Ovary (tissue), 9 donors: ENCODE data around the gene B4GALT5. TPM values are rescaled to one million over a fixed set of nuclear protein-coding genes. Genes with fewer than 3 reads are reported as not detected.
A peak's percentile ranks its signal among the peaks of the same experiment; 100 is the strongest.
"Not testable (repeated sequence)": the region's sequence is repeated elsewhere in the genome, so short reads cannot be mapped to it uniquely, and the experiment has no call there.

ENCODE experiments used
- DNase-seq, 5 donors: peaks; one replicate each; pipeline ENCODE4 v3.0.0-alpha.2; 2019 to 2020
- H3K27ac ChIP-seq, 2 donors: fragments of 200-600 bp; one replicate each; pipeline versions ENCODE4 v1.5.1 to v1.8.0; 2019 to 2022
- H3K27me3 ChIP-seq: fragments of 200-600 bp; one replicate; pipeline ENCODE4 v1.8.0; 2022
- H3K36me3 ChIP-seq: fragments of 200-600 bp; sonication (generic); one replicate; pipeline ENCODE4 v1.5.1; 2019
- H3K4me1 ChIP-seq: one replicate; pipeline ENCODE4 v1.8.1; 2013; ENCODE audit warnings: mild to moderate bottlenecking, moderate library complexity; ENCODE audit not compliant: insufficient read depth
- H3K4me3 ChIP-seq: fragments of 200-600 bp; sonication (generic); one replicate; pipeline ENCODE4 v1.5.1; 2017
- H3K9me3 ChIP-seq, 2 donors: fragments of 200-600 bp in 1 of 2; sonication (generic) in 1 of 2; one replicate each; pipeline versions ENCODE4 v1.5.1 to v1.8.1; 2013 to 2019; ENCODE audit warnings: mild to moderate bottlenecking in 1 of 2, moderate library complexity in 1 of 2
- EP300 ChIP-seq: sonication (generic); formaldehyde crosslinking; IDR thresholded peaks from one replicate; pipeline ENCODE4 v1.6.1; 2017; ENCODE audit warnings: antibody characterized with exemption
- POLR2A ChIP-seq: fragments of 450-650 bp; IDR thresholded peaks from one replicate; pipeline ENCODE4 v1.6.1; 2017; ENCODE audit warnings: antibody characterized with exemption, mild to moderate bottlenecking, moderate library complexity
- WGBS, 3 donors: extraction: QIAGEN DNeasy Blood & Tissue Kit in 1 of 3; methylation state at CpG; one replicate each; pipeline versions ENCODE4 v1.1.5 to v1.1.7; 2013 to 2017; 5-methylcytosine and 5-hydroxymethylcytosine counted together
- intact Hi-C, 4 donors: fragments of 100-400 bp; cut with DNase I; formaldehyde crosslinking; loops; one replicate each; pipeline versions ENCODE4 v1.11.0 to v1.15.1; 2022 to 2023
- polyA plus RNA-seq, 2 donors: library from polyadenylated mRNA; stranded (reverse); fragments of 200-250 nt in 1 of 2; fragments of 350-450 nt in 1 of 2; fragmentation: Illumina TruSeq in 1 of 2; extraction: RNeasy Lipid Tissue Mini Kit (QIAGEN cat#74804) in 1 of 2; gene quantifications; one replicate each; pipeline ENCODE4 v1.2.3, GENCODE V29; 2013 to 2014
- total RNA-seq, 7 donors: library from RNA; depleted of rRNA in 2 of 7; stranded (reverse); fragments of >200 nt in 2 of 7; fragmentation: NEBNext Ultra II Directional in 3 of 7; extraction: Animal tissue kit (Norgen Biotek cat#: 25700) in 3 of 7; gene quantifications; one replicate each; pipeline versions ENCODE4 v1.1.0 to v1.2.4, GENCODE V29; 2016 to 2023
- TF ChIP-seq, protein P1 (sequence below), 3 donors: fragments of 450-650 bp in 2 of 3; fragments of 200-600 bp in 1 of 3; IDR thresholded peaks; one replicate each; pipeline versions ENCODE4 v1.5.1 to v1.8.0; 2016 to 2022; ENCODE audit warnings: antibody characterized with exemption in 3 of 3, mild to moderate bottlenecking in 1 of 3
- donor health status: DM: no; HTN: no; CAD: no; lungs with moderate emphysema.
- donor health status: DM: no; HTN: no; CAD: no.
- donor health status: Bipolar disorder and iron deficiency.
- donor health status: DM: yes; HTN: yes; CAD: no.
- donor health status: DM: no; HTN: no; CAD: no.
- donor health status: DM: yes; HTN: yes; CAD: no.

Gene B4GALT5
- total and polyA plus RNA-seq, 9 donors: 19.0 to 53.6 (median 37.7) TPM

DNA sequence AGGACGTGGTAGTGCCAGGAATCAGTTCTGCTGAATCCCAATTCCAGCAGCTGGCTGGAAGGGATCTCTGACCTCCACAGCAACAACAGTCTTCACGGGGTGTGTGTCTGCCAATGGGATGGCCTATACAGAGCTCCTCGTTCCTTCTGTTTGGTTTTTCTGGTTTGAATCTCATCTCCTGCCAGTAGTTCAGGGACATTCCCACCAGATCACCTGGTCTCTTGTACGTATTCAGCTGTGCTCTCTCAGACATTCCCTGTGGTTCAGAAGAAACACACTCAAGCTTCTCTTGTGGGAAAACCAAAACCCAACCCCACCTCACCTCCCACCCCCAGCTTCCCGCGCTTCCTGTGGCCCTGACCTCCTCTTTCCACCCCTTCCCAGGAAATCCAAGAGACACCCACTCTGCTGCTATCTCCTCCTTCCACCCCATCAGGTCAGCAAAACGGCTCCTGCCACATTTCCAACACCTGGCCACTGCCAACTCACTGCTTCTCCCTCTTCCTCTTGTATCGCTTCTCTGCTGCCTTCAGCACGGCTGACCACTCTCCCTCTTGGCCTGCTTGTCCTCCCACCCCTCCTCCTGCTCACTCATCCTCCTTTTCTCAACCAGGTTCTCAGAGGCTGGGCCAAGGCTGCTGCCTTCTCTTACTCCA lies 82.5 kb downstream of the B4GALT5 start:
- no peaks in the 10 kb centered on the region for H3K36me3 ChIP-seq
- peak overlapping the region; percentile 49 to 79 for H3K27ac ChIP-seq
- intact Hi-C loops: loop anchor here in 1 of 4 donors (10.0 kb wide), 1 partner anchor 54 kb away; no protein-coding TSS in a partner anchor
- WGBS, 3 donors: 5 to 15% (median 8%) methylated on average over 9 of the region's 9 CpGs
- H3K27me3 ChIP-seq: no peaks in the 10 kb centered on the region
- no peak for TF ChIP-seq EP300
- no peak for TF ChIP-seq POLR2A
- TF ChIP-seq, protein P1, sequence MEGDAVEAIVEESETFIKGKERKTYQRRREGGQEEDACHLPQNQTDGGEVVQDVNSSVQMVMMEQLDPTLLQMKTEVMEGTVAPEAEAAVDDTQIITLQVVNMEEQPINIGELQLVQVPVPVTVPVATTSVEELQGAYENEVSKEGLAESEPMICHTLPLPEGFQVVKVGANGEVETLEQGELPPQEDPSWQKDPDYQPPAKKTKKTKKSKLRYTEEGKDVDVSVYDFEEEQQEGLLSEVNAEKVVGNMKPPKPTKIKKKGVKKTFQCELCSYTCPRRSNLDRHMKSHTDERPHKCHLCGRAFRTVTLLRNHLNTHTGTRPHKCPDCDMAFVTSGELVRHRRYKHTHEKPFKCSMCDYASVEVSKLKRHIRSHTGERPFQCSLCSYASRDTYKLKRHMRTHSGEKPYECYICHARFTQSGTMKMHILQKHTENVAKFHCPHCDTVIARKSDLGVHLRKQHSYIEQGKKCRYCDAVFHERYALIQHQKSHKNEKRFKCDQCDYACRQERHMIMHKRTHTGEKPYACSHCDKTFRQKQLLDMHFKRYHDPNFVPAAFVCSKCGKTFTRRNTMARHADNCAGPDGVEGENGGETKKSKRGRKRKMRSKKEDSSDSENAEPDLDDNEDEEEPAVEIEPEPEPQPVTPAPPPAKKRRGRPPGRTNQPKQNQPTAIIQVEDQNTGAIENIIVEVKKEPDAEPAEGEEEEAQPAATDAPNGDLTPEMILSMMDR (IDR thresholded peaks at IDR 0.05): no peak
- H3K9me3 ChIP-seq: no peaks in the 10 kb centered on the region
- H3K4me3 ChIP-seq: no peak overlapping the region
- peaks cover 27% of the 10 kb centered on the region for H3K4me1 ChIP-seq
- DNase-seq: peak; percentile 60 to 76 (median 69)

DNA sequence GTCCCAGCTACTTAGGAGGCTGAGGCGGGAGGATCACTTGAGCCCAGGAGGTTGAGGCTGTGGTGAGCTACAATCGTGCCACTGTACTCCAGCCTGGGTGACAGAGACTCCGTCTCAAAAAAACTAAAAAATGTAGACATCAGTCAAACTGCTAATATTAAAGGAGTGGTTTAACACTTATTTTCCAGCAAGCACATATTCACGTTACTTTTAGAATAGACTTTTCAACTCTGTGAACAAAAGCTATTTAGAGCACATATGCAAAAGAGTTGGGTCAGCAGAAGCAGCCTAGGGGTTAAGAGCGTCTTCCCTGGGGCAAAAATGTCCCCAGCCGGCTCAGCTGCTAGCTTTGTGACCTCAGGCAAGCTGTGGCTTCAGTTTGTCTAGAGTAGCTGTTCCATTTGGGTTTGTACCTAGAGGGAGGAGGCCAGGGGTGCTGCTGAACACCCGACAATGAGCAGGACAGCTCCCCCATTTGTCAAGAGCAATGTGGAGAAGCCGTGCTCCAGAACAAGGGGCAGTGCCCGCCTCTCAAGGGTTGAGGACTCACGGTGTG lies 83.2 kb downstream of the B4GALT5 start:
- no peak overlapping the region for H3K4me3 ChIP-seq
- no peaks in the 10 kb centered on the region for H3K36me3 ChIP-seq
- intact Hi-C loops: loop anchor here in 1 of 4 donors (10.0 kb wide), 1 partner anchor 54 kb away; no protein-coding TSS in a partner anchor
- TF ChIP-seq, protein P1 (IDR thresholded peaks at IDR 0.05): no peak
- TF ChIP-seq EP300 (no peak), POLR2A (no peak)
- H3K27me3 ChIP-seq: no peaks in the 10 kb centered on the region
- peak overlapping the region in 1 of 2 donors; percentile 79 for H3K27ac ChIP-seq
- H3K9me3 ChIP-seq: no peaks in the 10 kb centered on the region
- peaks cover 21% of the 10 kb centered on the region for H3K4me1 ChIP-seq
- DNase-seq: peak in 1 of 5 donors; percentile 39
- WGBS, 3 donors: 47 to 61% (median 50%) methylated on average over 10 of the region's 10 CpGs

DNA sequence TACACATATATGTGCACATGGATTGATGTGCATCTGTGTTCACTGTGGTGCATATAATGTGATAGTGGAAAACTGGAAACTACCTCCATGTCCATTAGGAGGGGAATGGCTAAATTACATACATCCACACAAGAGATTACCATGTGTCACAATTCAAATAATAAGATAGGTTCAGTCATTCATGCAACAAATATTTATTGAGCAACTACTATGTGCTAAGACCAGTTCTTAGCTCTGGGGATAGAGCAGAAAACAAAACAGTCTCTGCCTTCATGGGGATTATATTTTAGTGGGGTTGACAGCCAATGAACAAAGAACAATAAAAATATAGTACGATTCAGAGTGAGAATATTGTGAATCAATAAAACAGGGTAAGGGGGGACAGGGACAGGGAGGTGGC lies 84.1 kb downstream of the B4GALT5 start:
- Histone ChIP-seq H3K4me1 (peaks cover 19% of the 10 kb centered on the region), H3K4me3 (no peak overlapping the region), H3K9me3 (no peaks in the 10 kb centered on the region), H3K27me3 (no peaks in the 10 kb centered on the region), H3K36me3 (no peaks in the 10 kb centered on the region), H3K27ac (no peak overlapping the region)
- DNase-seq: no peak
- intact Hi-C loops: loop anchor here in 2 of 4 donors (10.0 kb wide), 2 partner anchors 55 to 85 kb away; partner anchors contain the start of gene B4GALT5 (in 1 of the 2)
- TF ChIP-seq EP300 (no peak), POLR2A (no peak)
- TF ChIP-seq, protein P1 (IDR thresholded peaks at IDR 0.05): no peak
- WGBS, 3 donors: 92 to 98% (median 97%) methylated on average over 1 of the region's 1 CpG

DNA sequence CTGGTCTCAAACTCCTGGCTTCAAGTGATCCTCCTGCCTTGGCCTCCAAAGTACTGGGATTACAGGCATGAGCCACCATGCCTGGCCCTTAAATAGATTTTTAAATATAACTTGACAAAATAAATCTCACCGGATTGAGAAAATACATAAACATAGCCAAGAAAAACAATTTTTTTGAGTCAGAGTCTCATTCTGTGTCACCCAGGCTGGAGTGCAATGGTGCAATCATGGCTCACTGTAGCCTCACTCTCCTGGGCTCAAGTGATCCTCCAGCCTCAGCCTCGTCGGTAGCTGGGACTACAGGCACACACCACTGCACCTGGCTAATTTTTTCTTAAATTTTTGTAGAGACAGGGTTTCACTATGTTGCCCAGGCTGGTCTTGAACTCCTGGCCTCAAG lies 85.4 kb downstream of the B4GALT5 start:
- 70 to 76% (median 73%) methylated on average over 3 of the region's 3 CpGs for WGBS, 3 donors
- not testable (repeated sequence) for H3K9me3 ChIP-seq, H3K27me3 ChIP-seq, H3K36me3 ChIP-seq, H3K4me3 ChIP-seq, H3K27ac ChIP-seq
- intact Hi-C loops: loop anchor here in 1 of 4 donors (10.0 kb wide), 1 partner anchor 87 kb away; the partner anchor contains the start of gene B4GALT5
- peak in 1 of 5 donors; percentile 4 for DNase-seq
- peaks cover 17% of the 10 kb centered on the region for H3K4me1 ChIP-seq

DNA sequence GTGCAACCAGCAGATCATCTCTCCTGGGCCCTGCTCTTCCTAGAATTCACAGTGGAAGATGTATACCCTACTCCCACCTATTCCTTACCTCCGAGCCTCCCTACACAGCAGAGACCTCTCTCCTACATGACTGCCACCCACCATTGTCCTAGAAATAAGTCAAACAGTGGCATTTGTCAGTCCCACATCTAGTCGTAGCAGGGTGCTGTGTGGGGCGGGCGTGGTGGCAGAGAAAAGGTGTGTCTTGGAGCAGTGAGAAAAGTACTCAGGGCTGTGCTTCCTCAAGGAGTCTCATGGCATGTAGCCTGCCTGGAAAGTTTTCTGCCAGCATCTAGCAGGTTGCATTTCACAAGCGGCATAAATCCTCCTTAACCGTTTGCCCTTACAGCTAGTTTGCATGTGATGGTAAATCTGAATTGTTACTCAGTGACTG lies 86.3 kb downstream of the B4GALT5 start:
- H3K9me3 ChIP-seq: no peaks in the 10 kb centered on the region
- TF ChIP-seq EP300 (no peak), POLR2A (no peak)
- TF ChIP-seq, protein P1 (IDR thresholded peaks at IDR 0.05): no peak
- H3K4me1 ChIP-seq: peaks cover 17% of the 10 kb centered on the region
- H3K27ac ChIP-seq: no peak overlapping the region
- no peak overlapping the region for H3K4me3 ChIP-seq
- H3K27me3 ChIP-seq: no peaks in the 10 kb centered on the region
- peak in 1 of 5 donors; percentile 7 for DNase-seq
- WGBS, 3 donors: 83 to 92% (median 87%) methylated on average over 6 of the region's 6 CpGs
- intact Hi-C loops: loop anchor here in 1 of 4 donors (10.0 kb wide), 1 partner anchor 87 kb away; the partner anchor contains the start of gene B4GALT5
- H3K36me3 ChIP-seq: no peaks in the 10 kb centered on the region

DNA sequence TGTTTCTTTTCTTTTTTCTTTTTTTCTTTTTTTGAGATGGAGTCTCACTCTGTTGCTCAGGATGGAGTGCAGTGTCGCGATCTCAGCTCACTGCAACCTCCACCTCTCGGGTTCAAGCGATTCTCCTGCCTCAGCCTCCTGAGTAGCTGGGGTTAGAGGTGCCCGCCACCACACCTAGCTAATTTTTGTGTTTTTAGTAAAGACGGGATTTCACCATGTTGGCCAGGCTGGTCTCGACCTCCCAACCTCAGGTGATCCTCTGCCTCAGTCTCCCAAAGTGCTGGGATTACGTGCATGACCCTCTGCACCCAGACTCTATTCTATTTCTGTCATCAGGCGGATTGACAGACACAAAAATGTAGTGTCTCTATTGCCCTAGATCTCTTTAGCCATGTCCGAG lies 88.7 kb downstream of the B4GALT5 start:
- H3K9me3 ChIP-seq, H3K4me3 ChIP-seq, H3K27me3 ChIP-seq, H3K36me3 ChIP-seq, H3K27ac ChIP-seq, H3K4me1 ChIP-seq: not testable (repeated sequence)
- intact Hi-C loops: loop anchor here in 1 of 4 donors (10.0 kb wide), 1 partner anchor 90 kb away; the partner anchor contains the start of gene B4GALT5
- DNase-seq: peak in 1 of 5 donors; percentile 2
- WGBS, 3 donors: 95 to 96% (median 95%) methylated on average over 10 of the region's 10 CpGs
